Measurements from ENCODE around the gene NRG3.

DNA sequence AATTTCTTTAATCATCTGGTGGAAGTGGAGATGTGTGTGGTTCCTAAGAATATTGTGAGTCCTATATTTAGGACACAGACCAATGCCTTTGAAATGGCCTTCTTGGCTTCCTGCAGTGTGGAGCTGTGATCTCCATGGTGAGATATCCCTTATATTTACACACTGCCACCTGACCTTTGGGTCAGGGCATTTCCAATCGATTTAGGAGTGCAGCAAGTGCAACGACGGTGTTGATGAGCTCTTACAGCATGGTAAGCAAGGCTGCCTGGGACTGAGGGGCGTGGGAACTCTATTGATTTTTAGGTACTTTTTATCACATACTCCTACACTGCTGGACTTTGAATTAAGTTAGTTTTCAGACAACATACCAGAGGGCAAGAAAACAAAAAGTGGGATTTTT, 146.0 kb downstream of the NRG3 start:
- TF ChIP-seq, protein P1, sequence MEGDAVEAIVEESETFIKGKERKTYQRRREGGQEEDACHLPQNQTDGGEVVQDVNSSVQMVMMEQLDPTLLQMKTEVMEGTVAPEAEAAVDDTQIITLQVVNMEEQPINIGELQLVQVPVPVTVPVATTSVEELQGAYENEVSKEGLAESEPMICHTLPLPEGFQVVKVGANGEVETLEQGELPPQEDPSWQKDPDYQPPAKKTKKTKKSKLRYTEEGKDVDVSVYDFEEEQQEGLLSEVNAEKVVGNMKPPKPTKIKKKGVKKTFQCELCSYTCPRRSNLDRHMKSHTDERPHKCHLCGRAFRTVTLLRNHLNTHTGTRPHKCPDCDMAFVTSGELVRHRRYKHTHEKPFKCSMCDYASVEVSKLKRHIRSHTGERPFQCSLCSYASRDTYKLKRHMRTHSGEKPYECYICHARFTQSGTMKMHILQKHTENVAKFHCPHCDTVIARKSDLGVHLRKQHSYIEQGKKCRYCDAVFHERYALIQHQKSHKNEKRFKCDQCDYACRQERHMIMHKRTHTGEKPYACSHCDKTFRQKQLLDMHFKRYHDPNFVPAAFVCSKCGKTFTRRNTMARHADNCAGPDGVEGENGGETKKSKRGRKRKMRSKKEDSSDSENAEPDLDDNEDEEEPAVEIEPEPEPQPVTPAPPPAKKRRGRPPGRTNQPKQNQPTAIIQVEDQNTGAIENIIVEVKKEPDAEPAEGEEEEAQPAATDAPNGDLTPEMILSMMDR (IDR thresholded peaks at IDR 0.05; ENCODE audit: low read depth, low read length, poor library complexity, severe bottlenecking), result no peak
- TF ChIP-seq EZH2phosphoT487 (IDR thresholded peaks at IDR 0.05; ENCODE audit: borderline replicate concordance, low read length), result no peak

Measured in DOHH2 (cell line).